Smooth muscle cell (in vitro differentiated cells): ENCODE results near the gene NDST1. TPM values are rescaled to one million over a fixed set of nuclear protein-coding genes. Genes with fewer than 3 reads are reported as not detected.

Source experiments
- DNase-seq: peaks from one replicate; lab custom pipeline; 2025; ENCODE audit not compliant: unreplicated experiment; lab: John Stamatoyannopoulos, UW
- H2AFZ ChIP-seq: fragments of 200-600 bp; sonication (generic); 2 replicates; pipeline ENCODE4 v1.6.0; 2016; ENCODE audit warnings: antibody characterized with exemption, low read depth, mild to moderate bottlenecking
- H3F3A ChIP-seq: fragments of 200-600 bp; sonication (generic); 2 replicates; pipeline ENCODE4 v1.6.0; 2017; ENCODE audit warnings: antibody characterized with exemption, low read depth
- H3K27ac ChIP-seq: fragments of 200-600 bp; sonication (generic); 2 replicates; pipeline ENCODE4 v1.5.1; 2016; ENCODE audit warnings: low read depth, mild to moderate bottlenecking
- H3K27me3 ChIP-seq: fragments of 200-600 bp; sonication (generic); 2 replicates; pipeline ENCODE4 v1.6.1; 2016; ENCODE audit warnings: low read depth, mild to moderate bottlenecking
- H3K36me3 ChIP-seq: fragments of 200-600 bp; sonication (generic); 2 replicates; pipeline ENCODE4 v1.5.1; 2016; ENCODE audit warnings: low read depth
- H3K4me1 ChIP-seq: fragments of 200-600 bp; sonication (generic); 2 replicates; pipeline ENCODE4 v1.5.1; 2016; ENCODE audit warnings: low read depth
- H3K4me2 ChIP-seq: fragments of 200-600 bp; sonication (generic); 2 replicates; pipeline ENCODE4 v1.6.0; 2016; ENCODE audit warnings: mild to moderate bottlenecking
- H3K4me3 ChIP-seq: fragments of 200-600 bp; sonication (generic); 2 replicates; pipeline ENCODE4 v1.5.1; 2016; ENCODE audit warnings: mild to moderate bottlenecking
- H3K79me2 ChIP-seq: fragments of 200-600 bp; sonication (generic); 2 replicates; pipeline ENCODE4 v1.6.0; 2016; ENCODE audit warnings: low read depth, mild to moderate bottlenecking
- H3K9ac ChIP-seq: fragments of 200-600 bp; sonication (generic); 2 replicates; pipeline ENCODE4 v1.6.0; 2016; ENCODE audit warnings: low read depth
- H3K9me3 ChIP-seq: fragments of 200-600 bp; sonication (generic); replicated peaks from 2 replicates; pipeline ENCODE4 v1.5.1; 2016; ENCODE audit warnings: low read depth
- H4K20me1 ChIP-seq: fragments of 200-600 bp; sonication (generic); 2 replicates; pipeline ENCODE4 v1.6.0; 2016; ENCODE audit warnings: low read depth
- CTCF ChIP-seq: fragments of 200-600 bp; sonication (generic); IDR thresholded peaks from 2 replicates; pipeline ENCODE4 v1.5.1; 2017; ENCODE audit warnings: borderline replicate concordance, mild to moderate bottlenecking, antibody characterized with exemption; ENCODE audit not compliant: insufficient read depth, poor library complexity, severe bottlenecking
- WGBS: methylation state at CpG from one replicate; pipeline ENCODE4 v1.1.7; 2016; ENCODE audit warnings: low lambda C conversion rate; 5-methylcytosine and 5-hydroxymethylcytosine counted together
- polyA plus RNA-seq: library from polyadenylated mRNA; unstranded; fragments of >200 nt; fragmentation: Nextera tagmentation; extraction: Ambion mirVana; gene quantifications from 2 replicates; pipeline ENCODE4 v1.2.1, GENCODE V29; 2016
- total RNA-seq: library from RNA; depleted of rRNA; stranded (reverse); fragments of >200 nt; gene quantifications from 2 replicates; pipeline ENCODE4 v1.2.3, GENCODE V29; 2014

Gene NDST1
- total and polyA plus RNA-seq, 2 experiments from 2014 or later: 32.4 to 53.0 TPM

- no peak for DNase-seq
- Histone ChIP-seq H3K79me2 (no peaks in the 10 kb centered on the region), H3K27ac (peak overlapping the region; percentile 56), H2AFZ (no peak overlapping the region), H3F3A (no peaks in the 10 kb centered on the region), H3K27me3 (no peaks in the 10 kb centered on the region), H3K9me3 (no peaks in the 10 kb centered on the region), H3K9ac (no peak overlapping the region), H3K36me3 (no peaks in the 10 kb centered on the region), H4K20me1 (no peaks in the 10 kb centered on the region), H3K4me1 (peaks cover 14% of the 10 kb centered on the region), H3K4me3 (no peak overlapping the region), H3K4me2 (peak overlapping the region; percentile 17)
- 88% methylated on average over 11 of the region's 11 CpGs for WGBS
- no peak for TF ChIP-seq CTCF
These were observed 71.8 kb downstream of the NDST1 start for GRCh38 chr5:150579462-150580400.

- 96% methylated on average over 3 of the region's 3 CpGs for WGBS
- no peak overlapping the region for H3K4me3 ChIP-seq
These were observed 73.0 kb downstream of the NDST1 start for GRCh38 chr5:150580917-150581316.

DNA sequence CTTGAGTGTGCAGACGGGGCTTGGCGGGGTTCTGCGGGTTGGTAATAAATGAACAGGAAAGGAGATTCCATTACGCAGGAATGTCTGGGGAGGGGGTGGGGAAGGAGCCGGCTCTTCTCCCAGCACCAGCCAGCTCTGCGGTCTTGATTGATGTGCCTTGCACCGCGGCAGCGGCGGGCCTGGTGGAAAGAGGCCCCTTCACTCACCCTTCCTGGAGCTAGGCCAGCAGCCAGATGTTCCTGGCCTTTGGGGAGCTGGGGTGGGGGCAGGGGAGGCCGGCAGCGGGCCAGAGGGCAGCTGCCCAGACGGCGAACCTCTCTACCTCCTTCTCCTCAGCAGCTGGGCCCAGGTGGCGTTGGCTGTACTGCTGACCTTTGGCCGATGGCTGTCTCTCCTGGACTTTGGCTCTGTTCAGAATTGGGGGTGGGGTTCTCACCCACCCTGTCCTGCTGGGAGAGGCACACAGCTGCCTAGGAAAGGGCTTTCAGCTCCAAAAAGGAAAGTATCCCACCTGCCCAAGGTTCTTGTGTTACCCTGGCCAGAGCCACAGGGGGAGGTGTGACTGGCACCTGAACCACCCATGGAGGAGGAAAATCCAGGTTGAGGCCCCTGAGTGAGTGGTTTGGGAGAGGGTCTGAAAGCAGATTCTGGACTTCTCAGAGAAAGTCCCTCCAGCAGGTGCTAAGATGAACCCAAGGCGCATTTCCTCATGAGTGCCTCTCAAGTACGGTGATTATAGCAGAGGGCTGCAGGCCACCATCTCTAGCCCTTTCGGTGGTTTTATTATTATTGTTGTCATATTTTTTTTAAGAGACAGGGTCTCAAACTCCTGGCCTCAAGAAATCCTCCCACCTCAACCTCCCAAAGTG lies 74.5 kb downstream of the NDST1 start:
- Histone ChIP-seq H3K9ac (peak overlapping the region; percentile 49), H2AFZ (no peak overlapping the region), H3K4me3 (no peak overlapping the region), H3K9me3 (no peaks in the 10 kb centered on the region), H3F3A (no peaks in the 10 kb centered on the region), H3K27ac (peak overlapping the region; percentile 84), H3K4me1 (peaks cover 14% of the 10 kb centered on the region), H3K4me2 (peak overlapping the region; percentile 67), H4K20me1 (no peaks in the 10 kb centered on the region), H3K79me2 (no peaks in the 10 kb centered on the region), H3K36me3 (no peaks in the 10 kb centered on the region), H3K27me3 (no peaks in the 10 kb centered on the region)
- DNase-seq: no peak
- no peak for TF ChIP-seq CTCF
- 29% methylated on average over 18 of the region's 19 CpGs for WGBS

More at GRCh38 chr5:150580917-150581316, 73.0 kb downstream of the NDST1 start:
- H4K20me1 ChIP-seq: no peaks in the 10 kb centered on the region
- peaks cover 14% of the 10 kb centered on the region for H3K4me1 ChIP-seq
- no peaks in the 10 kb centered on the region for H3F3A ChIP-seq
- no peaks in the 10 kb centered on the region for H3K9me3 ChIP-seq
- H3K79me2 ChIP-seq: no peaks in the 10 kb centered on the region
- H3K36me3 ChIP-seq: no peaks in the 10 kb centered on the region
- H3K27ac ChIP-seq: no peak overlapping the region
- H3K9ac ChIP-seq: no peak overlapping the region
- no peak for DNase-seq
- no peak overlapping the region for H3K4me2 ChIP-seq
- no peak overlapping the region for H2AFZ ChIP-seq
- no peaks in the 10 kb centered on the region for H3K27me3 ChIP-seq
- TF ChIP-seq CTCF: no peak
